Muscle of back (tissue), 11 donors: ENCODE measurements around the gene RAB40C. TPM values are rescaled to one million over a fixed set of nuclear protein-coding genes. Genes with fewer than 3 reads are reported as not detected.

ENCODE experiments used
- DNase-seq, 3 donors: peaks; one replicate each; pipeline versions ENCODE4 v3.0.0 to v3.0.0-alpha.2; 2013
- polyA plus RNA-seq, 10 donors: library from polyadenylated mRNA; unstranded; fragments of 120-200 nt; gene quantifications; one replicate each; pipeline ENCODE4 v1.2.1, GENCODE V29; 2013; ENCODE audit not compliant: insufficient read length in 10 of 10

The RAB40C gene
- polyA plus RNA-seq, 10 donors, result 8.9 to 15.7 (median 10.8) TPM

GRCh38 chr16:630249-630814 lies 40.5 kb downstream of the RAB40C start:
- peak in 1 of 3 donors; percentile 44 for DNase-seq

DNA sequence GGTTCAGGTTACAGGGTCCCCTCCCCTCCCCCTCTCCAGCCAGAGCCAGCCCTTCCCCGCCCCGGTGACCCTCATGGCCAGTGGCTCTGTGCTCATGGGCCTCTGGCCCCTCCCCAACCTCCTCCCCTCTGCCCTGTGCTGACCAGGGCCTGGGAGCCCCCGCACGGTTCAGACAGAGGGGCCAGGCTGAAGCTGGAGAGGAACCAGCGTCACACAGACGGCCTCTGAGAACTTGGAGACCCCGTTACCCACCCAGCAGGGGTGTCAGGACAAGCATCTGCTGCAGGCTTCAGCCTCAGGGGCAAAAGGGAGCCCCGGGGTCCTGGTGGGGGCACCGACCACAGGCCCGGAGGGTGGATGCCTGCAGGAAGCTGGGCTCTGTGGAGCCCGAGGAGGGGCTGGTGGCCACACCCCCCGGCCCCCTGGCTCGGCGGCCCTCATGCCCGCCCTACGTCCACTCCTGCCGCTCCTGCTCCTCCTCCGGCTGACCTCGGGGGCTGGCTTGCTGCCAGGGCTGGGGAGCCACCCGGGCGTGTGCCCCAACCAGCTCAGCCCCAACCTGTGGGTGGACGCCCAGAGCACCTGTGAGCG lies 41.0 kb downstream of the RAB40C start, which contains the start of gene WFIKKN1:
Gene WFIKKN1, plus strand, starts transcription at position 171 of the 591 bp plus-strand sequence. Its CDS starts 269 bp downstream, at position 440.
- DNase-seq, result peak in 1 of 3 donors; percentile 47

- DNase-seq, result no peak
These were observed 42.0 kb downstream of the RAB40C start for GRCh38 chr16:631808-632358.

- DNase-seq, result no peak
These were observed 42.8 kb downstream of the RAB40C start for GRCh38 chr16:632486-633335.

- no peak for DNase-seq
These were observed 43.6 kb downstream of the RAB40C start for GRCh38 chr16:633336-634050.

DNA sequence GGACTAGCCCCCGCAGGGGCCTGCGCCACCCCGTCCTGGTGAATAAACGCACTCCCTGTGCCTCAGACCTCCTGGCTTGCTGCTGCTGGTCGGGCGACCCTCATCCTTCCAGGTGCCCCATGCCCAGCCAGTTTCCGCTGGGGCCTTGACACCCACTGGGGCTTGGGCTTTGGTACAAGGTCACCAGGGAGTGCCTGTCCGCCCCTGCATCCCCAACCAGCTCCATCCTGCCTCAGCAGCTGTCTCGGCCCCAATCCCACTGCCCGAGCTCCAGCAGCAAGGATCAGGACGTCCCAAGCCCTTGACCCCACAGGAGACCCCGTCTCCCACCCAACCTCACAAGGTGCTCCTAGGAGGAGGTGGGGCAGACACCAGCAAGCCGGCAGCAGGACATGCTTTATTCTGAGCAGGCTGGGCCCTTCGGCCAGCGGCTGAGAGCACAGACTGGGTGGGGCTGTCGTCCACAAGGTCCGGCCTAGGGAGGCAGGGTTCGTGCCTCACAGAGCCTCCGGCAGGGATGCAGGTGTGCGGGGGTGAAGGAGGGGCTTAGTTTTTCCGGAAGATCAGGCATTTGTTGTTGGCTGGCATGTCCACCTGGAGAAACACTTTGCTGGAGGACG lies 44.3 kb downstream of the RAB40C start:
- DNase-seq, result no peak

DNA sequence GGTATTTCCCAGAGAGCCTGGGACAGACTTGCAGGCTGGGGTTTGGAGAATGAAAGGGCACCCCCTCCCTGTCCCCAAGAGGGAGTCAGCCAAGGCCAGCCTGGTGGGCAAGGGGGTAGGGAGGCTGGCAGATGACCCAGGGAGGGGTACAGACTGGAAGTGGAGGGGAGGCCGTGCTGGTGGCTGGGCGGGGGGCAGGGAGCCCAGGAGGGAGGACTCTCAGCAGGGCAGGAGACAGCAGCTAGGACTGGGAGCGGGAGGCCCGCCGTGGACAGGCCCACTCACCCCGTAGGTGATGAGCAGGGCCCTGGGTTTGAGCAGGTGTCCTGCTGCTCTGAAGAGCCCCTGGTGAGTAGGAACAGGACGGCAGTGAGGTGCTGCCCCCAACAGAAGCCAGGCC lies 45.1 kb downstream of the RAB40C start:
- DNase-seq, result no peak

DNA sequence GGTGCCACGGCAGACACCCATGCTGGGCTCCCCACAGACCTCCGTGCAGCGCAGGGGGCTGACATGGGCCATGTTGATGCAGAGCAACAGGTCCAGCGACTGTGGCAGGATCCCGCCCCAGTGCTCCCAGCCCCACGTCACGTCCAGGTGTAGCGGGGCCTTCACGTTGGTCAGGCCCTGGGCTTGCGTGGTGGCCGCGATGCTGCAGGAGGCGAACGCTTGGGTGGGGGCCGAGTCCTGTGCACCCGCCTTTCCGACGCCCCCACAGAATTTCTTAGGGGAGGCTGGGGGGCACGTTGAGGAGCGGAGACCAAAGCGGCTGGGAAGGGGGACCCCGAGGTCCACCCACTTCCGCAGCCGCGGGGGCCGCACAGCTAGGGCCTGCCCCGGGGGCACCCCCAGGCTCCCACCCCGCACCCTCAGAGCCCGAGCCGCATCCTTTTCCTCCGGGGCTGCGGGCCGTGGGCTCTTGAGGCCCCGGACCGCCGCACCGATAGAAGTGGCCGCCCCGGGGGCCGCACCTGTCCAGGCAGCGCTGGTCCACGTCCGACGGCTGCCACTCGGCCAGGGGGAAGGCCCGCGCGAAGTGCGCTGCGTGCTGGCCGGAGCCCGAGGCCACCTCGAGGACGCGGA lies 45.8 kb downstream of the RAB40C start:
- no peak for DNase-seq

- peak; percentile 94 to 98 (median 96) for DNase-seq
These were observed 46.6 kb downstream of the RAB40C start, which contains the start of gene METTL26 for GRCh38 chr16:636206-637080. Gene METTL26, minus strand, starts transcription at chr16:636305. Its CDS starts 15 bp downstream, at chr16:636290.

DNA sequence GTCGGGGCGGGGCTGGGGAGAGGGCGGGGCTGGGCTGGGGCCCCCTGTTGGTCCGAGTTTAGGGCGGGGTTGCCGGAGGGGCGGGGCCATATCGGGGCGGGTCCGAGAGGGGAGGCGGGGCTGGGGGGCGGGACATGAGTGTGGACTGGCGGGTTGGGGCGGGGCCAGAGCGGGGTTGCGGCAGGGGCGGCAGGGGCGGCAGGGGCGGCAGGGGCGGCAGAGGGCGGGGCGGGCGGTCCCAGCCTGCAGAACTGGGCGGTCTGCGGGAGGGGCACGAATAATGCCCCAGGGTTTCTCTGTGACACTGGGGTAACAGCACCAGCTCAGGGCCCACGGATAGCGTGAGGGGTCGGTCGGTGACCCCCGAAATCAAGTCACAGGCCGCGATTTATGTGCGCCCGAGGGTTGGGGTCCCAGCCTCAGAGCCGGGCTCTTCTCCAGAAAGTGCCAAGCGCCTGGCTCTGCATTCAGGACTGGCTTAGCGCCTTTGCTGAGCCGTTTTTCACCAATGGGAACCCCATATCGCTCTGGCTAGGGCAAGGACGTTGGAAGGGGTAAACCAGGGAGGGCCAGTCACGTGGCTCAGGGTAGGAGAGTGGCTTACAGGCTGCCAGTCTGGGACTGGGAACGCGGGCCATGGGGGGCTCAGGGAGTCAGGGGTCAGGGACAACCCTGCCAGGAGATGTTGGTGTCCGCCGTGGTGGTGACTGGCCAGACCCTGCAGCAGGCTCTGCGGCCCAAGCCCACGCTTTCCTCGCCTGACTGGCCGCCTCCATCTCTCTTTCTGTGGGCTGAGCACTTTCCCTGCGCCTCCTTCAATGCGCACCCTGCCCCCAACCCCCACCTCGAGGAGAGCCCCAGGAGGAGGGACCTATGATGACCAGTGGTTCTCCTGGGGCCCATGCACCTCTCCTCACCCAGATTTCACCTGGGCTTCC lies 47.5 kb downstream of the RAB40C start:
- peak; percentile 56 to 89 (median 89) for DNase-seq

- no peak for DNase-seq
These were observed 48.2 kb downstream of the RAB40C start for GRCh38 chr16:638034-638543.

- no peak for DNase-seq
These were observed 49.0 kb downstream of the RAB40C start for GRCh38 chr16:638836-639235.

DNA sequence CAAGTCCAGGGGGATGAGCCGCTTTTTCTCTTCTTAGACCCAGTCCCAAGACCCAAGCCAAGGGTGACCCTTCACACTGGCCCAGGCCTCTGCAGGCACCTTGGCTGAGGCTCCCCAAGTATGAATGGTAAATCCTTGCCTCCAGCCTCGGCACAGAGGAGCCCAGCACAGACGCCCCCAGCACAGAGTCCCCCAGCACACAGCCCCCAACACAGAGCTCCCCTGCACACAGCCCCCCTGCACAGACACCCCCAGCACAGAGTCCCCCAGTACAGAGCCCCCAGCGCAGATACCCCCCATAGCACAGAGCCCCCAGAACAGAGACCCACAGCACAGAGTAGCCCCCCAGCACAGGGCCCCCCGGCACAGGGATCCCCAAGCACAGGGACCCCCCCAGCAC lies 50.7 kb downstream of the RAB40C start:
- DNase-seq, result no peak

- peak; percentile 62 to 83 (median 62) for DNase-seq
These were observed 51.7 kb downstream of the RAB40C start, which contains the start of gene MCRIP2 for GRCh38 chr16:641326-642188. Gene MCRIP2, plus strand, starts transcription at chr16:641828. Its CDS starts 164 bp downstream, at chr16:641992.

GRCh38 chr16:642189-643049 lies 52.6 kb downstream of the RAB40C start:
- peak in 1 of 3 donors; percentile 56 for DNase-seq

DNA sequence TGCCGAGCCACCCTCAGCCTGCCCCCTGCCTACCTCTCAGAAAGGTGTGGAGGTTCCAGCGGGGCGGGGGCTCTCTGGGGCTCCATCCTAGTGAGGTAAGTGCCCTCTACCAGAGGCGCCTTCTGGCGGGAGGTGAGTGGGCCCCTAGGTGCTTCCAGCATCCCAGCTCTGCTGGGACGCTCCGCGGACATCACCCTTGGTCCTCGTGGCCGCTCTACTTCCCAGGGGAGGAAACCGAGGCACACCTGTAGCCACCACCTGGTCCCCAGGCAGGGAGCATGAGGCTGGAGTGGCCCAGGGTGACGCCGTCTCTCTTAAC lies 53.1 kb downstream of the RAB40C start:
- no peak for DNase-seq
